HG02759 (cell line): Measurements from ENCODE around the gene PFN1.

Experiments used
- ATAC-seq: cut with Tn5 transposase; IDR thresholded peaks from one replicate; pipeline ENCODE4 v1.9.1; 2021; ENCODE audit warnings: mild to moderate bottlenecking, moderate library complexity; ENCODE audit not compliant: unreplicated experiment

Gene PFN1

GRCh38 chr17:4948166-4948930 lies at the start of gene PFN1:
TSS of gene PFN1 (minus strand) at chr17:4948530. CDS start at chr17:4948394, 136 bp downstream.
- peak; percentile 24 for ATAC-seq

- peak; percentile 87 for ATAC-seq
Observed at GRCh38 chr17:4997302-4998026, 49.1 kb upstream of the PFN1 start, which contains the start of the genes INCA1 and KIF1C. TSS of gene INCA1 (minus strand) at chr17:4997522. CDS start at chr17:4994437, 3,085 bp downstream. TSS of gene KIF1C (plus strand) at chr17:4997950. CDS start at chr17:5000247, 2,297 bp downstream.

GRCh38 chr17:4994081-4994595 lies 45.8 kb upstream of the PFN1 start:
- ATAC-seq: no peak

GRCh38 chr17:4987767-4988567 lies 39.6 kb upstream of the PFN1 start:
- ATAC-seq: peak; percentile 9

GRCh38 chr17:4986951-4987766 lies 38.8 kb upstream of the PFN1 start, which contains the start of gene CAMTA2:
TSS of gene CAMTA2 (minus strand) at chr17:4987675. CDS start at chr17:4986222, 1,453 bp downstream.
- peak; percentile 70 for ATAC-seq

- ATAC-seq: no peak
Observed at GRCh38 chr17:4986403-4986802, 38.1 kb upstream of the PFN1 start.

- no peak for ATAC-seq
Observed at GRCh38 chr17:4982305-4982704, 34.0 kb upstream of the PFN1 start.

GRCh38 chr17:4980644-4981216 lies 32.4 kb upstream of the PFN1 start:
- no peak for ATAC-seq

GRCh38 chr17:4978726-4979125 lies 30.4 kb upstream of the PFN1 start:
- ATAC-seq: no peak

GRCh38 chr17:4974115-4974670 lies 25.9 kb upstream of the PFN1 start:
- no peak for ATAC-seq

- ATAC-seq: no peak
Observed at GRCh38 chr17:4973256-4974114, 25.2 kb upstream of the PFN1 start.

GRCh38 chr17:4972752-4973151 lies 24.4 kb upstream of the PFN1 start:
- ATAC-seq: no peak

- ATAC-seq: no peak
Observed at GRCh38 chr17:4972322-4972721, 24.0 kb upstream of the PFN1 start.

- no peak for ATAC-seq
Observed at GRCh38 chr17:4971826-4972225, 23.5 kb upstream of the PFN1 start.

- no peak for ATAC-seq
Observed at GRCh38 chr17:4970273-4970672, 21.9 kb upstream of the PFN1 start.

- no peak for ATAC-seq
Observed at GRCh38 chr17:4969551-4970173, 21.3 kb upstream of the PFN1 start.

GRCh38 chr17:4969047-4969550 lies 20.8 kb upstream of the PFN1 start:
- ATAC-seq: no peak
